Naive thymus-derived CD8-positive, alpha-beta T cell (primary cell): Measurements from ENCODE around the gene FXYD1. TPM values are rescaled to one million over a fixed set of nuclear protein-coding genes. Genes with fewer than 3 reads are reported as not detected.
A peak's percentile ranks its signal among the peaks of the same experiment; 100 is the strongest.
"Not testable (repeated sequence)": the region's sequence is repeated elsewhere in the genome, so short reads cannot be mapped to it uniquely, and the experiment has no call there.

Experiments used
- ATAC-seq, 2 donors: fragments of 150-1000 bp; cut with Tn5 transposase in 1 of 2; sonication (Bioruptor Pico), chemical (Tn5 transposase) in 1 of 2; 1 replicate in 1 of 2; 2 replicates in 1 of 2; pipeline ENCODE4 v1.10.0; 2021; ENCODE audit warnings: mild to moderate bottlenecking in 2 of 2, moderate library complexity in 2 of 2
- POLR2A ChIA-PET: fragments of 350-600 bp; sonication (Branson Sonifier 250); formaldehyde crosslinking; loops from one replicate; lab custom pipeline; 2021; ENCODE audit warnings: antibody characterized with exemption; lab: Charles Lee
- DNase-seq, 10 donors: peaks; one replicate each; pipeline versions ENCODE4 v3.0.0 to v3.0.0-alpha.2; 2020 to 2022
- H3K27ac Mint-ChIP-seq, 10 donors: one replicate each; pipeline ENCODE4 v1.8.0; 2020 to 2022; ENCODE audit warnings: mild to moderate bottlenecking in 10 of 10, mixed read lengths in 10 of 10, moderate library complexity in 4 of 10, inconsistent platforms in 1 of 10
- H3K27me3 Mint-ChIP-seq, 5 donors: one replicate each; pipeline ENCODE4 v1.8.0; 2021 to 2022; ENCODE audit warnings: mixed read lengths in 5 of 5
- H3K36me3 Mint-ChIP-seq, 3 donors: one replicate each; pipeline ENCODE4 v1.8.0; 2020 to 2022; ENCODE audit warnings: mixed read lengths in 3 of 3, mild to moderate bottlenecking in 2 of 3, inconsistent platforms in 1 of 3
- H3K4me1 Mint-ChIP-seq, 4 donors: one replicate each; pipeline ENCODE4 v1.8.0; 2021 to 2022; ENCODE audit warnings: mixed read lengths in 4 of 4
- H3K4me3 Mint-ChIP-seq, 10 donors: one replicate each; pipeline ENCODE4 v1.8.0; 2020 to 2022; ENCODE audit warnings: mild to moderate bottlenecking in 10 of 10, mixed read lengths in 10 of 10, moderate library complexity in 6 of 10, inconsistent platforms in 1 of 10
- H3K9me3 Mint-ChIP-seq, 9 donors: one replicate each; pipeline ENCODE4 v1.8.0; 2020 to 2022; ENCODE audit warnings: mixed read lengths in 9 of 9, mild to moderate bottlenecking in 3 of 9, inconsistent platforms in 1 of 9, moderate library complexity in 1 of 9
- polyA plus RNA-seq, 3 donors: library from polyadenylated mRNA; unstranded; fragments of 300-500 nt; fragmentation: Illumina TruSeq; gene quantifications; one replicate each; pipeline ENCODE4 v1.2.3, GENCODE V29; 2021
- total RNA-seq, 8 experiments: library from RNA in 2 of 8; stranded (reverse) in 2 of 8; gene quantifications; one replicate each; pipeline ENCODE4 v1.2.3 and lab custom pipeline; 2021 to 2026

Gene FXYD1
- total and polyA plus RNA-seq, 5 experiments from 2014 or later = 0.77 to 1.1 (median 0.77) TPM; not detected in 2

DNA sequence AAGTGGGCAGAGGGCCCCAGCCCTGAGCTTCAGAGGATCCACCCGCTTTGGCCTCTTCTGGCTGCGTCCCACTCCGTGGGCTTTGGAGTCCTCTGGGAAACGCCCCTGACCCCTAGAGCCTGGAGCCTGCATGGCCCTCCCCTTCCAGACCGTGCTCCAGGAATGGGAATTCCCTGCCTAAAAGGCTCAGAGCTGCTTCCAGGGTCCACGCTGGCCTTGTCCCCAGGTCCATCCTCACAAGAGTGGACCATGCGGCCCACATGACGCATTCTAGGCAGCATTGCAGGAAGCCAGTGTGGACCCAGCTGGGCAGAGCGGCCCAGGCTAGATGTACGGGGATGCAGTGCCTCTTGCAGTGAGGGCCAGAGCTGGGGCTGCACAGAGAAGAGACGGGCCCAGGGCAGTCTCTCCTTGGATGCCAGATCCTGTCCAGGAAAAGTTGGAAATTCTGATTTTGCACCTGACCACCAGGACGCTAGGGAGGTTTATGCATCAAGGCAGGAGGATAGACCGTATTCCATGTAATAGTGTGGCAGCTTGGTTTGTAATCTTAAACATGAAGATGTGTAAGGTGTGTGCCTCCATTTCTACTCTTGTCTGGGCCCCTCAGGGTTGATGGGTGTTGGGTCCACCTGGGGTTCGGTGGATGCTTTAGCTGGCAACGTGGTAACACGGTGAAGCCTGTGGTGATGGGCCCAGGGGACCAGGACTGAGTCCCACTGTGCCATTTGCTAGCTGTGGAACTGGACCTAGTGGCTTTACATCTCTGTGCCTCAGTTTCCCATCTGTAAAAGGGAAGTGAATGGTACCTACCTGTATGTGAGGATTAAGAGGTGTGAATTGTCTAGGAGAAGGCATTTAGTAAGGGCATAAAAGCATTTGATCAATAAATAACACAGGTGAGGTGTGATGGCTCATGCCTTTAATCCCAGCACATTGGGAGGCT is 37.8 kb upstream of the FXYD1 start:
- ATAC-seq (no peak), DNase-seq (peak in 1 of 10 donors; percentile 44)
- H3K4me3 Mint-ChIP-seq = no peak overlapping the region
- H3K27ac Mint-ChIP-seq = no peak overlapping the region
- no peaks in the 10 kb centered on the region for H3K4me1 Mint-ChIP-seq
- H3K9me3 Mint-ChIP-seq = no peaks in the 10 kb centered on the region
- H3K36me3 Mint-ChIP-seq = no peaks in the 10 kb centered on the region
- H3K27me3 Mint-ChIP-seq = no peaks in the 10 kb centered on the region
- POLR2A ChIA-PET = no interaction called here

DNA sequence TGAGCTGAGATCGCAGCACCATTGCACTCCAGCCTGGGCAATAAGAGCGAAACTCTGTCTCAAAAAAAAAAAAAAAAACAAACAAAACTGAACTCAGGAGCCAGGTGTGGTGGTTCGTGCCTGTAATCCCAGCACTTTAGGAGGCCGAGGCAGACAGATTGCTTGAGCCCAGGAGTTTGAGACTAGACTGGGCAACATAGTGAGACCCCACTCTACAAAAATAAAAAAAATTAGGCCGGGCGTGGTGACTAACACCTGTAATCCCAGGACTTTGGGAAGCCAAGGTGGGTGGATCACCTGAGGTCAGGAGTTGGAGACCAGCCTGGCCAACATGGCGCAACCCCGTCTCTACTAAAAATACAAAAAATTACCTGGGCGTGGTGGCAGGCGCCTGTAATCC is 36.7 kb upstream of the FXYD1 start:
- H3K27me3 Mint-ChIP-seq, ATAC-seq, H3K36me3 Mint-ChIP-seq, H3K27ac Mint-ChIP-seq, H3K9me3 Mint-ChIP-seq, H3K4me1 Mint-ChIP-seq, H3K4me3 Mint-ChIP-seq: not testable (repeated sequence)
- POLR2A ChIA-PET = interaction anchor here (0.7 kb wide), 1 partner anchor 42 kb away, joined by 4 read pairs; no protein-coding TSS in a partner anchor
- DNase-seq = peak in 1 of 10 donors; percentile 3

DNA sequence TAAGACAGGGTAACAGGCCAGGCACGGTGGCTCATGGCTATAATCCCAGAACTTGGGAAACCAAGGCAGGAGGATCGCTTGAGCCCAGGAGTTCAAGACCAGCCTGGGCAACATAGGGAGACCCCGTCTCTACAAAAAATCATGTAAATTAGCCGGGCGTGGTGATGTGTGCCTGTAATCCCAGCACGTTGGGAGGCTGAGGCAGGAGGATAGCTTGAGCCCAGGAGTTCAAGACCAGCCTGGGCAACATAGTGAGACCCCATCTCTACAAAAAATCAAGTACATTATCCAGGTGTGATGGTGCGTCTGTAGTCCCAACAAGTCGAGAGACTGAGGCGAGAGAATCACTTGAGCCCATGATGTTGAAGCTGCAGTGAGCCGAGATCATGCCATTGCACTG is 35.0 kb upstream of the FXYD1 start:
- H3K27me3 Mint-ChIP-seq, H3K36me3 Mint-ChIP-seq, H3K4me1 Mint-ChIP-seq, H3K4me3 Mint-ChIP-seq, POLR2A ChIA-PET, DNase-seq, ATAC-seq, H3K9me3 Mint-ChIP-seq: not testable (repeated sequence)
- H3K27ac Mint-ChIP-seq = peak overlapping the region in 1 of 10 donors; percentile 60

DNA sequence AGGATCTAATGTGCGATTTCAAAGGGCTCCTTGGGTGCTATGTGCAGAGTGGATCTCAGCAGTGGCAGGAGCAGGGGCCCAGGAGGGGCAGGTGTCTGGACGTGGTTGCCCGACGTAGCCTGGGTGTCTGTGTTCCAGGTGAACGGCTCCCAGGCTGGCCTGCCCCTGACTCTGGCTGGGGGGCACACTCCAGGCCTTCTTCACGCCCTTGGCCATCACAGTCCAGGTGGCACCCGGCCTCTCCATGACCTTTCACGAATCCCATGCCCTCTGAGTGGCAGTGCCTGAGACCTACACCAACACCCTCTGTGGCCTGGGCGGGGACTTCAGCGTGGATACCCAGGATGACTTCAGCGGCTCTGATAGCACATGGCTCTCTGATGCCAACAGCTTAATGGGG is 34.3 kb upstream of the FXYD1 start:
- no peak overlapping the region for H3K4me3 Mint-ChIP-seq
- POLR2A ChIA-PET = no interaction called here
- no peaks in the 10 kb centered on the region for H3K27me3 Mint-ChIP-seq
- H3K4me1 Mint-ChIP-seq = no peaks in the 10 kb centered on the region
- H3K36me3 Mint-ChIP-seq = no peaks in the 10 kb centered on the region
- H3K9me3 Mint-ChIP-seq = no peaks in the 10 kb centered on the region
- DNase-seq = peak in 1 of 10 donors; percentile 54
- no peak overlapping the region for H3K27ac Mint-ChIP-seq
- ATAC-seq = no peak

DNA sequence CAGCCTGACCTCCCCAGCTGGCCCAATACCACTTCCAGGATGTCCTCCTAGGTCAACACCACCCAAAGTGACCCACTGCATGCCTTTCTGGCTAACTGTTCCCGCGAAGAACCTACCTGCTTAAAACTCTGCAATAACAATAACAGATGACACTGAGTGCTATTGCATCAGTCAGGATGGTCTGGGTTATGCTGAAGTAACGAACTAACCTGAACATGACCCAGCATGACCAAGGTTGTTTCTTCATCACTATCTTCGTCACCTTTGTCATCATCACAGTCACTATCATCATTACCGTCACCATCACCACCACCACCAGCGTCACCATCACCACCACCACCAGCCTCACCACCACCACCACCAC is 33.6 kb upstream of the FXYD1 start:
- DNase-seq (peak in 1 of 10 donors; percentile 19), ATAC-seq (no peak)
- Mint-ChIP-seq H3K36me3 (no peaks in the 10 kb centered on the region), H3K4me1 (peaks cover 0 to 1% (median 0%) of the 10 kb centered on the region in 4 donors), H3K4me3 (no peak overlapping the region), H3K27ac (no peak overlapping the region), H3K27me3 (no peaks in the 10 kb centered on the region), H3K9me3 (no peaks in the 10 kb centered on the region)
- POLR2A ChIA-PET = no interaction called here

DNA sequence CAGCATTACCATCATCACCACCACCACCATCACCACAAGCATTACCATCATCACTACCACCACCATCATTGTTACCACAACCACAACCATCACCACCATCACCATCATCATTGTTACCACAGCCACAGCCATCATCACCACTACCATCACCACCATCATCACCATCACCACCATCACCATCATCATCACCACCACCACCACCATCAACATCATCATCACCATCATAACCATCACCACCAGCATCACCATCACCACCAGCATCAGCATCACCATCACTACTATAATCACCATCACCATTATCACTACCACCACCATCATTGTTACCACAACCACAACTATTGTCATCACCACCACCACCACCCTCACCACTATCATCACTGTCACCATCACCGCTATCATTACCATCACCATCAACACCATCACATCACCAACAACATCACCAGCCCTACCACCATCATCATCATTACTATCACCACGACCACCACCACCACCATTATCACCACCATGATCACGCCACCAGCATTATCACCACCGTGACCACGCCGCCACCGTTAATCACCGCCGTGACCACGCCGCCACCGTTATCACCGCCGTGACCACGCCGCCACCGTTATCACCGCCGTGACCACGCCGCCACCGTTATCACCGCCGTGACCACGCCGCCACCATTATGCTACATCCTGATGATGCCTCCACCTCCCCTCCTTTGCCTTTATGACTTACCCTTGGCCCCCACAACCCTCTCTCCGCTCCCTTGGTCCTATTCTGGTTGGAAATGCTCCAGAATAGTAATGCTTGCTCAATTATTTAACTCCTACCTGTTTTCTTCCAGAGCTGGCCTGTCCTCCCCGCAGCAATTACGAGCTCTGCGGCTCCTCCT is 33.0 kb upstream of the FXYD1 start:
- peaks cover 0 to under 1% (median 0%) of the 10 kb centered on the region in 5 donors for H3K27me3 Mint-ChIP-seq

DNA sequence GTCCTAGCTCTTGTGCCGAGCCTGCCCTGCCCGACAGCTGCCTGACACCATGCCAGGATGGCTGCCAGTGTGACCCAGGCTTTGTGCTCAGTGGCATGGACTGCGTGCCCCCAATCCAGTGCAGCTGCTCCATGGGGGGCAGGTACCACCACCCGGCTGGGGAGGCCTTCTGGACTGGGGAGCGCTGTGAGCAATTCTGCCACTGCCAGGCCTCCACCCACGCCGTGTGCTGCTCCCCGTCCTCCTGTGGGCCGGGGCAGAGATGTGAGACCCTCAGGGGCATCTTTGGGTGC is 32.4 kb upstream of the FXYD1 start:
- Mint-ChIP-seq H3K27ac (no peak overlapping the region), H3K4me1 (peaks cover 0 to 1% (median 0%) of the 10 kb centered on the region in 4 donors), H3K4me3 (no peak overlapping the region), H3K9me3 (no peaks in the 10 kb centered on the region), H3K36me3 (no peaks in the 10 kb centered on the region), H3K27me3 (peaks cover 0 to 3% (median 0%) of the 10 kb centered on the region in 5 donors)
- ATAC-seq (no peak), DNase-seq (peak in 1 of 10 donors; percentile 18)
- POLR2A ChIA-PET = interaction anchor here (1.1 kb wide), 1 partner anchor 18 kb away, joined by 5 read pairs; no protein-coding TSS in a partner anchor

More for the DNA sequence above, 33.0 kb upstream of the FXYD1 start:
- Mint-ChIP-seq H3K4me3 (no peak overlapping the region), H3K4me1 (peaks cover 0 to 1% (median 0%) of the 10 kb centered on the region in 4 donors), H3K9me3 (no peaks in the 10 kb centered on the region), H3K36me3 (no peaks in the 10 kb centered on the region), H3K27ac (no peak overlapping the region)
- ATAC-seq (peak in 1 of 2 donors; percentile 20), DNase-seq (peak in 1 of 10 donors; percentile 15)
- POLR2A ChIA-PET = interaction anchor here (1.1 kb wide), 1 partner anchor 19 kb away, joined by 5 read pairs; no protein-coding TSS in a partner anchor

DNA sequence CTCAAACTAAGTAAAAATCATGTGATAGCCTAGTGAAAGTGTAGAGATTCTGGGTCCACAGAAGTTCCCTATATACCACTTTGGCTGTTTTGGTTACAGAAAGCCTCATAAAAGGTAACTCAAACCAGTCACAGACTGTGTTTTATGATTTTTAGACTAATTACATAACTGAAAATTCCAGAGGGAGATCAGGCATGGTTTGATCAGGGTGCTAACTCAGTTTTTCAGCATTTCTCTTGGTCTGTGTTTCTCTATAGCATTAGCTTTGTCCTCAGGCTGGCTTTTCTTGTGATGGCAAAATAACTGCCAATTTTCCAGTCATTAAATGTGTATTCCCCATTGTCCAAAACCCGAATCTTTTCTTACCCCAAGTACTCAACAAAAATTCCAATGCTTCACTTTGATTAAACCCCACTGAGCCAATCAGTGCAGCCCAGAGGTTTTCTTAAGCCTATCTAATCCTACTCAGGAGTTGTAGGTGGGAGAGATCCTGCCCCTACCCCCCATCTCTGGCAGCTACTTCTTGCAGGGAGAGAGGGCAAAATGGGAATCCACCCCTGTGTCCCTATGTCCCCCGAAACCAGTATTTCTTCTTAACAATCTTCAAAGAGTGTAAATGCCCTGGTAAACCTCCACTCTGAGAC is 31.6 kb upstream of the FXYD1 start:
- Mint-ChIP-seq H3K27me3 (peaks cover 0 to 4% (median 0%) of the 10 kb centered on the region in 5 donors), H3K36me3 (no peaks in the 10 kb centered on the region), H3K9me3 (no peaks in the 10 kb centered on the region), H3K27ac (peak overlapping the region in 1 of 10 donors; percentile 62), H3K4me1 (peaks cover 0 to 1% (median 0%) of the 10 kb centered on the region in 4 donors), H3K4me3 (no peak overlapping the region)
- POLR2A ChIA-PET = interaction anchor here (0.6 to 1.1 kb wide), 2 partner anchors 18 to 107 kb away, joined by 3 to 5 read pairs; no protein-coding TSS in a partner anchor
- ATAC-seq (no peak), DNase-seq (no peak)

DNA sequence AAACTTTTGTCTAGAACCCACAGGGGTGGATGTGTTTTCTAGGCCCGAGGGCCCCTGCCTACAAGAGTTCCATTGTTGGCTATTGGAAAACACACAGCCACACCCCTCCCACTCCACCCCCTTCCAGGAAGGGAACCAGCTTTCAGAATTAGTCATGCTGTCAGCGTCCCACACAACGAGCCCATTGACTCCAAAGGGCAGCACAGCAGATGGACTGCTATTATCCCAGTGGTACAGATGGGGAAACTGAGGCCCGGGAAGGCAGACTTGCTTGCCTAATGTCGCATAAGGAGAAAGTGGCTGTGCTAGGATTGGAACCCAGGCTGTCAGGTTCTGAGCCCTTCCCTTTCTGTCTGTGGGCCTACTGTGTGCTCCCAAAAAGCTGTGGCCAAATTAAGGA is 31.1 kb upstream of the FXYD1 start:
- Mint-ChIP-seq H3K9me3 (no peaks in the 10 kb centered on the region), H3K27ac (peak overlapping the region in 1 of 10 donors; percentile 62), H3K4me1 (peaks cover 0 to 1% (median 0%) of the 10 kb centered on the region in 4 donors), H3K27me3 (peaks cover 0 to 8% (median 0%) of the 10 kb centered on the region in 5 donors), H3K36me3 (no peaks in the 10 kb centered on the region), H3K4me3 (no peak overlapping the region)
- ATAC-seq (no peak), DNase-seq (peak in 1 of 10 donors; percentile 24)
- POLR2A ChIA-PET = interaction anchor here (0.6 kb wide), 1 partner anchor 107 kb away, joined by 3 read pairs; no protein-coding TSS in a partner anchor

DNA sequence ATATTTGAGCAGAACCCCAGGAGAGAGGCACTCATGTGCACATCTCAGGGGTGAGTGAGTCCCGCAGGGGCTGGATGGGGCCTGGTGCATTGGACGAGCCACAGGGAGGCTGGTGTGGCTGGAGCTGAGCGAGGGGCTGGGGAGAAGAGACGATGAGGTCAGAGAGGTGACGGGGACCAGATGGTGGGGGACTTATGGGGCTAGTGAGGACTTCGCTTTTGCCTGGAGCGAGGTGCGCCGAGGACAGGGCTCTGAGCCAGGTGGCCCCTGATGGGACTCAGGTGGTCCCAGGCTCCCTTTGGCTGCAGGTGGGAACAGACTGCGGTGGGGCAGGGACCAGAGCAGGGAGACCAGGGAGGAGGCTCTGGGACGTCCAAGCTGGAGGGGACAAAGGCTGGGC is 29.9 kb upstream of the FXYD1 start:
- peak in 1 of 10 donors; percentile 55 for DNase-seq
- Mint-ChIP-seq H3K27me3 (peaks cover 0 to 8% (median 0%) of the 10 kb centered on the region in 5 donors), H3K27ac (peak overlapping the region in 2 of 10 donors; percentile 50 to 77), H3K9me3 (no peaks in the 10 kb centered on the region), H3K4me1 (peaks cover 0 to 1% (median 0%) of the 10 kb centered on the region in 4 donors), H3K36me3 (no peaks in the 10 kb centered on the region), H3K4me3 (no peak overlapping the region)
- ATAC-seq = no peak
- POLR2A ChIA-PET = interaction anchor here (0.6 kb wide), 1 partner anchor 80 kb away, joined by 3 read pairs; no protein-coding TSS in a partner anchor

DNA sequence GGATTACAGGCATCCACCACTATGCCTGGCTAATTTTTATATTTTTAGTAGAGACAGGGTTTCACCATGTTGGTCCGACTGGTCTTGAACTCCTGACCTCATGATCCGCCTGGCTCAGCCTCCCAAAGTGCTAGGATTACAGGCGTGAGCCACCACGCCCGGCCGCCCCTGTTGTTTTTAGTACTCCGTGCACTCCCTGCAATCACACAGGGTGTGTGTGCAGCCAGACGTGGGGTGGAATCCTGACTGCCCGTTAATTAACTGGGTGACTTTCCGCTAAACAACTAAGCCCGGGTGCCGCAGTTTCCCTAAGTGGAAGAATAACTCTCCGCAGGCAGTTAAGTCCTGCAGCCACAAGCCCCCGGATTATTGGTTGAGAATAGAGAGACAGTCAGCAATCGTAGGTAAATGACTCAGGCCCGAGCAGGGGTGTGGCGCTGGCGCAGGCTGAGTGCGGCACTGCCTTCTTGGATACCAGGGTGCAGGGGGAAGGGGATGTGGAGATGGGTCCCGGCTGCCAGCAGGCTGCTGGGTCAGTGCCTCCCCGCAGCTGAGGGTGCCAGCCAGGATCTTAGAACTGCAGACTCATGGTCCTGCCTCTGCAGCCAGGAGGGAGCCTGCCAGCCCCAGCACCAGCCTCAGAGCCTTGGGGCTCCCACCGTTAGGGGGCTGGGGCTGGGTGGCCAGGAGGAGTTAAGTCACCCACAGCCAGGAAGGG is 29.1 kb upstream of the FXYD1 start:
- H3K4me1 Mint-ChIP-seq = peaks cover 2 to 3% (median 2%) of the 10 kb centered on the region in 4 donors
- no peak for ATAC-seq
- H3K27me3 Mint-ChIP-seq = peaks cover 0 to 8% (median 0%) of the 10 kb centered on the region in 5 donors
- H3K27ac Mint-ChIP-seq = peak overlapping the region in 1 of 10 donors; percentile 56
- H3K9me3 Mint-ChIP-seq = no peaks in the 10 kb centered on the region
- DNase-seq = peak in 1 of 10 donors; percentile 30
- POLR2A ChIA-PET = no interaction called here
- H3K36me3 Mint-ChIP-seq = no peaks in the 10 kb centered on the region
- no peak overlapping the region for H3K4me3 Mint-ChIP-seq
